ENCODE data around the gene SLC13A3.

The SLC13A3 gene

DNA sequence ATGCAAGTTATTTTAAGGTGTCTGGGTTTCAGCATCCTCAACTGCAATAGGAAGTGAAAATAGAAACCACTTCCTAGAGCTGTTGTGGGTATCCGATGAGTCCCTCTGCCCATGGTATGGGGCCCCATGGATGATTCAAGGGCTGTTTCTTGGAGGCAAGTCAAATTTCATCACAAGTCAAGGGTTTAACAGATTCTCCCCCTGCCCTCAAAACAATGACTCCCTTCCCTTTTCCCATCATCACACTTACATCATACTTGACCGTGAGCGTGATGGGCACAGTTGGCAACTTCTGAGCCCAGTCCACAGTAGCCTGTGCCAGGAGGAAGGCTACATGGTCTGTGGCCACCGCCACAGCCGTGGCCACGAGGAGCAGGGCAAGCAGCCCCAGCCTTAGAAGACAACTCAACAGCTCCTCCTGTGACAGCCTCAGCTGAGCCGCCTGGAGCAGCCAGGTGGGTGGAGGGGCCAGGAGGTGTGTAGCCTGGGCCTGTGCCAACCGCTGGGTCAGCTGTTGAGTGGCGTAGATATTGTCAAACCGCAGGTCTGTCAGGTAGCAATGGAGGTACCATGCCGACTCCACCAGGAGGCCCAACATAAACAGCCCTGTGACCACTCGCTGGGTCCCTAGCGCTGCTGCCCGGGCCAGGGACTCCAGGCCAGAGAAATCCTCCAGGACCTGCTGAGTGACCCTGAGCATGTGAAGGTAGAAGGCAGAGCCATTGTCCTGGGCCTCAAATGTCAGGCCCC, 106.0 kb downstream of the SLC13A3 start:
- no peaks in the 10 kb centered on the region for H3K27me3 Mint-ChIP-seq
- H3K9me3 Mint-ChIP-seq = no peaks in the 10 kb centered on the region
- ATAC-seq (replicated peaks; ENCODE audit: extremely low read depth, poor library complexity, severe bottlenecking) = peak; percentile 62
- H3K36me3 Mint-ChIP-seq (ENCODE audit: insufficient read depth) = no peaks in the 10 kb centered on the region
- H3K4me3 Mint-ChIP-seq = no peak overlapping the region
- DNase-seq (ENCODE audit: low spot score in 2 of 2) = no peak
- no peak overlapping the region for H3K27ac Mint-ChIP-seq (ENCODE audit: low read depth)
- H3K4me1 Mint-ChIP-seq = peaks cover 5% of the 10 kb centered on the region

GRCh38 chr20:46544576-46544975, 106.7 kb downstream of the SLC13A3 start:
- no peak for DNase-seq (ENCODE audit: low spot score in 2 of 2)
- peaks cover 5% of the 10 kb centered on the region for H3K4me1 Mint-ChIP-seq

DNA sequence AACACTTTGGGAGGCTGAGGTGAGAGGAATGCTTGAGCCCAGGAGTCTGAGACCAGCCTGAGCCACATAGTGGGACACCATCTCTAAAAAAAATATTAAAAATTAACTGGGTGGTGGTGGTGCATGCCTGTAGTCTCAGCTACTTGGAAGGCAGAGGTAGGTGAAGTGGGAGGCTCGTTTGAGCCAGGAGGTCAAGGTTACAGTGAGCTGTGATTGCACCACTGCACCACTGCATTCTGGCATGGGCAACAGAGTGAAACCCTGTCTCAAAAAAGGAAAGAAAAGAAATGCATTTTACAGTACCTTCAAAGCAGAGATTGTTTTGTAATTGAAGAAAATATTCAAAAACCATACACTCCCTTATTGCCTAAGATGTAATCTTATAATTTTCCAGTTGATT, 107.3 kb downstream of the SLC13A3 start:
- no peak overlapping the region for H3K4me3 Mint-ChIP-seq
- no peaks in the 10 kb centered on the region for H3K36me3 Mint-ChIP-seq (ENCODE audit: insufficient read depth)
- no peak overlapping the region for H3K27ac Mint-ChIP-seq (ENCODE audit: low read depth)
- H3K4me1 Mint-ChIP-seq = peaks cover 5% of the 10 kb centered on the region
- no peak for DNase-seq (ENCODE audit: low spot score in 2 of 2)
- H3K9me3 Mint-ChIP-seq = no peaks in the 10 kb centered on the region
- peaks cover 8% of the 10 kb centered on the region for H3K27me3 Mint-ChIP-seq
- ATAC-seq (replicated peaks; ENCODE audit: extremely low read depth, poor library complexity, severe bottlenecking) = no peak

More at GRCh38 chr20:46544576-46544975, 106.7 kb downstream of the SLC13A3 start:
- Mint-ChIP-seq H3K4me3 (no peak overlapping the region), H3K27ac (ENCODE audit: low read depth) (no peak overlapping the region), H3K27me3 (peaks cover 2% of the 10 kb centered on the region), H3K9me3 (no peaks in the 10 kb centered on the region), H3K36me3 (ENCODE audit: insufficient read depth) (no peaks in the 10 kb centered on the region)
- ATAC-seq (replicated peaks; ENCODE audit: extremely low read depth, poor library complexity, severe bottlenecking) = no peak

DNA sequence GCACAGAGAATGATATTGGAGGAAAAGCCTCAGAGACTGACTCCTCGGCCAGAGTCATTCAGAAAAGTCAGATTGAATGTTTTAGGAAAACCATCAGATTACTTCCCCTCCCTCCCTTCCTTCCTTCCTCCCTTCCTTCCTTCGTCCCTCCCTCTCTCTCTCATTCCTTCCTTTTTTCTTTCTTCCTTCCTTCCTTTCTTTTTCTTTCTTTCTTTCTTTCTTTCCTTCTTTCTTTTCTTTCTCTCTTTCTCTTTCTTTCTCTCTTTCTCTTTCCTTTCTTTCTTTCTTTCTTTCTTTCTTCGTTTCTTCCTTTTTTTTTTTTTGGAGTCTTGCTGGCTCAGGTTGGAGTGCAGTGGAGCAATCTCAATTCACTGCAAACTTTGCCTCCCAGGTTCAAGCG, 108.2 kb downstream of the SLC13A3 start:
- peaks cover 5% of the 10 kb centered on the region for H3K4me1 Mint-ChIP-seq
- no peak overlapping the region for H3K4me3 Mint-ChIP-seq
- H3K9me3 Mint-ChIP-seq = no peaks in the 10 kb centered on the region
- no peaks in the 10 kb centered on the region for H3K36me3 Mint-ChIP-seq (ENCODE audit: insufficient read depth)
- no peak for DNase-seq (ENCODE audit: low spot score in 2 of 2)
- no peak for ATAC-seq (replicated peaks; ENCODE audit: extremely low read depth, poor library complexity, severe bottlenecking)
- peaks cover 17% of the 10 kb centered on the region for H3K27me3 Mint-ChIP-seq
- no peak overlapping the region for H3K27ac Mint-ChIP-seq (ENCODE audit: low read depth)

- no peak overlapping the region for H3K4me3 Mint-ChIP-seq
- peaks cover 5% of the 10 kb centered on the region for H3K4me1 Mint-ChIP-seq
- no peaks in the 10 kb centered on the region for H3K9me3 Mint-ChIP-seq
- H3K36me3 Mint-ChIP-seq (ENCODE audit: insufficient read depth) = no peaks in the 10 kb centered on the region
- DNase-seq (ENCODE audit: low spot score in 2 of 2) (no peak), ATAC-seq (replicated peaks; ENCODE audit: extremely low read depth, poor library complexity, severe bottlenecking) (no peak)
- peaks cover 33% of the 10 kb centered on the region for H3K27me3 Mint-ChIP-seq
- H3K27ac Mint-ChIP-seq (ENCODE audit: low read depth) = no peak overlapping the region
These were observed 109.9 kb downstream of the SLC13A3 start for GRCh38 chr20:46541229-46541935.

- Mint-ChIP-seq H3K4me3 (no peak overlapping the region), H3K27me3 (peaks cover 33% of the 10 kb centered on the region), H3K4me1 (no peaks in the 10 kb centered on the region), H3K27ac (ENCODE audit: low read depth) (no peak overlapping the region), H3K36me3 (ENCODE audit: insufficient read depth) (no peaks in the 10 kb centered on the region), H3K9me3 (no peaks in the 10 kb centered on the region)
- no peak for DNase-seq (ENCODE audit: low spot score in 2 of 2)
- ATAC-seq (replicated peaks; ENCODE audit: extremely low read depth, poor library complexity, severe bottlenecking) = no peak
These were observed 112.1 kb downstream of the SLC13A3 start for GRCh38 chr20:46539113-46539512.

DNA sequence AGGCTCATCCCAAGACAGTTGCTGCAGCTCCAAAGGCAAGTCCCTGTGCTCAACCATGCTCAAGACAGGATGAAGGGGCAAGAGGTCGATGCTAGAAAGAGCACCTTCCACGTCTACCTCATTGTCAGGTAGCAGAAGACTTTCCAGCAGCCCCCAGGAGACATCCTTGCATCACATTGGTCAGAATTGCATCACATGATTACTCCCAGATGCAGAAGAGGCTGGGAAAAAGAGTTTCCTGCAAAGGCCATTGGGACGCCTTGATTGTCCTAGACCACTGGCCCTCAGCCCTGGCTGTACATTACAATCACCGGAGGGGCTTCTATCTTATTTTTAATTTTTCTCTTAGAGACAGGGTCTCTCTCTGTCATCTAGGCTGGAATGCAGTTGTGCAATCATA, 120.6 kb downstream of the SLC13A3 start:
- H3K27ac Mint-ChIP-seq (ENCODE audit: low read depth) = no peak overlapping the region

GRCh38 chr20:46523696-46524328, 127.4 kb downstream of the SLC13A3 start:
- Mint-ChIP-seq H3K27ac (ENCODE audit: low read depth) (no peak overlapping the region), H3K27me3 (peaks cover 20% of the 10 kb centered on the region), H3K9me3 (no peaks in the 10 kb centered on the region), H3K4me3 (no peak overlapping the region), H3K4me1 (no peaks in the 10 kb centered on the region), H3K36me3 (ENCODE audit: insufficient read depth) (no peaks in the 10 kb centered on the region)
- ATAC-seq (replicated peaks; ENCODE audit: extremely low read depth, poor library complexity, severe bottlenecking) (no peak), DNase-seq (ENCODE audit: low spot score in 2 of 2) (no peak)

More for the DNA sequence above, 120.6 kb downstream of the SLC13A3 start:
- no peaks in the 10 kb centered on the region for H3K36me3 Mint-ChIP-seq (ENCODE audit: insufficient read depth)
- H3K9me3 Mint-ChIP-seq = no peaks in the 10 kb centered on the region
- H3K27me3 Mint-ChIP-seq = peaks cover 21% of the 10 kb centered on the region
- ATAC-seq (replicated peaks; ENCODE audit: extremely low read depth, poor library complexity, severe bottlenecking) (no peak), DNase-seq (ENCODE audit: low spot score in 2 of 2) (no peak)
- H3K4me3 Mint-ChIP-seq = no peak overlapping the region
- H3K4me1 Mint-ChIP-seq = no peaks in the 10 kb centered on the region

- ATAC-seq (replicated peaks; ENCODE audit: extremely low read depth, poor library complexity, severe bottlenecking) (no peak), DNase-seq (ENCODE audit: low spot score in 2 of 2) (no peak)
- no peaks in the 10 kb centered on the region for H3K36me3 Mint-ChIP-seq (ENCODE audit: insufficient read depth)
- peaks cover 13% of the 10 kb centered on the region for H3K27me3 Mint-ChIP-seq
- no peaks in the 10 kb centered on the region for H3K9me3 Mint-ChIP-seq
- H3K4me1 Mint-ChIP-seq = no peaks in the 10 kb centered on the region
- H3K27ac Mint-ChIP-seq (ENCODE audit: low read depth) = no peak overlapping the region
- H3K4me3 Mint-ChIP-seq = no peak overlapping the region
These were observed 128.2 kb downstream of the SLC13A3 start for GRCh38 chr20:46523108-46523507.

DNA sequence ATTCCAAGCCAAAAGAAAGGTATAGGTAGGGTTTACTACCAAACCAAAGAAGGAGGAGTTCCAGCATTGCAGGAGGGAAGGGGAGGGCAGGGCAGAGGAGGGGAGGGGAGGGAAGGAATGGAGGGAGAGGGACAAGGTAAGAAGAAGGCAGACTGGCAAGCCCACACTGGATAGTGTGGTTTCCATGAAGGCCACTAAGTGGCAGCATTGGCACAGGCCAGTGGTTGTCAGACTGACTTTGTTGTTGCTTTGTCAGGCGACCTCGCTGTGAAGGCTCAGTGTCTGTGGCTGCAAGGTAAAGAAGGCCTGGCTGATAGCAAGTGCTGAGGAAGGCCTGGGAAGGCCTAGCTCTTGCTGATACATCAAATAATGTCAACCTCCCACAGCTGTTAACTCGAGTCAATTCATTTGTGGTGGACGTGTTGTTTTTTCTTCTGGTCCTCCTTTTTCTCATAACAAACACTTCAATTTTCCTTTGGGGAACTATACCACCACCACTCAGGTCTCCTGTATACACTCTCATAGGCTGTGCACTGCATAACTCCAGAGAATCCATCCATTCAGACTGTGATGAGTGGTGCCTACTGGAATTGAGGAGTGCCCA, 130.2 kb downstream of the SLC13A3 start:
- H3K27ac Mint-ChIP-seq (ENCODE audit: low read depth) = no peak overlapping the region
- H3K27me3 Mint-ChIP-seq = peaks cover 10% of the 10 kb centered on the region
- no peaks in the 10 kb centered on the region for H3K9me3 Mint-ChIP-seq
- H3K4me3 Mint-ChIP-seq = no peak overlapping the region
- H3K36me3 Mint-ChIP-seq (ENCODE audit: insufficient read depth) = no peaks in the 10 kb centered on the region
- peak; percentile 25 to 27 for DNase-seq (ENCODE audit: low spot score in 2 of 2)
- H3K4me1 Mint-ChIP-seq = no peaks in the 10 kb centered on the region
- ATAC-seq (replicated peaks; ENCODE audit: extremely low read depth, poor library complexity, severe bottlenecking) = peak; percentile 64

- Mint-ChIP-seq H3K36me3 (ENCODE audit: insufficient read depth) (no peaks in the 10 kb centered on the region), H3K4me1 (no peaks in the 10 kb centered on the region), H3K9me3 (no peaks in the 10 kb centered on the region), H3K27me3 (peaks cover 10% of the 10 kb centered on the region), H3K27ac (ENCODE audit: low read depth) (no peak overlapping the region), H3K4me3 (no peak overlapping the region)
- ATAC-seq (replicated peaks; ENCODE audit: extremely low read depth, poor library complexity, severe bottlenecking) = no peak
- no peak for DNase-seq (ENCODE audit: low spot score in 2 of 2)
These were observed 130.7 kb downstream of the SLC13A3 start for GRCh38 chr20:46520540-46520939.

- no peak for ATAC-seq (replicated peaks; ENCODE audit: extremely low read depth, poor library complexity, severe bottlenecking)
These were observed 131.7 kb downstream of the SLC13A3 start for GRCh38 chr20:46519471-46520068.

More at GRCh38 chr20:46519471-46520068, 131.7 kb downstream of the SLC13A3 start:
- no peak for DNase-seq (ENCODE audit: low spot score in 2 of 2)
- no peaks in the 10 kb centered on the region for H3K4me1 Mint-ChIP-seq
- no peaks in the 10 kb centered on the region for H3K36me3 Mint-ChIP-seq (ENCODE audit: insufficient read depth)
- no peak overlapping the region for H3K4me3 Mint-ChIP-seq
- no peak overlapping the region for H3K27ac Mint-ChIP-seq (ENCODE audit: low read depth)
- peaks cover 15% of the 10 kb centered on the region for H3K27me3 Mint-ChIP-seq
- no peaks in the 10 kb centered on the region for H3K9me3 Mint-ChIP-seq

All from central memory CD8-positive, alpha-beta T cell (primary cell).